ENCODE results near the gene IL5RA.

GRCh38 chr3:3080309-3080708 lies 29.9 kb downstream of the IL5RA start:
- TF ChIP-seq CTCF (IDR thresholded peaks at IDR 0.05; ENCODE audit: borderline replicate concordance, extremely low read depth, low read length, poor library complexity, severe bottlenecking) (no peak), EZH2 (IDR thresholded peaks at IDR 0.05; ENCODE audit: borderline replicate concordance, low read depth, low read length, severe bottlenecking) (no peak)

Data from DND-41 (cell line).